ENCODE data around the gene RAPGEF4. TPM values are rescaled to one million over a fixed set of nuclear protein-coding genes. Genes with fewer than 3 reads are reported as not detected.

RAPGEF4 gene
- total RNA-seq, 1 experiment from 2014 or later, result 2.2 TPM

DNA sequence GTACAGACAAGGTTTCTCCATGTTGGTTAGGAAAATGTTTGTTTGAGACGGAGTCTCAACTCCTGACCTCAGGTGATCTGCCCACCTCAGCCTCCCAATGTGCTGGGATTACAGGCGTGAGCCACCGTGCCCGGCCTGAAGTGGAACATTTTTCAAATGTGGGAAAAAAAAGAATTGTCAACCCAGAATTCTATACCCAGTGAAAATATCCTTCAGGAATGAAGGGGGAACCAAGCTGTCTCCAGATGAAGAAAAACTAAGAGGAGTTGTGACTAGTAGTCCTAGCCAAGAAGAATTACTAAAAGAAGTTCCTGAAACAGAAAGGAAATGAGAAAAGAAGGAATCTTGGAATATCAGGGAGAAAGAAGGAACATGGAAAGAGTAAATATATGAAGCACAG is 25.7 kb downstream of the RAPGEF4 start (continued):
- TF ChIP-seq ZBTB21 (CRISPR knock-in tag; IDR thresholded peaks at IDR 0.05; ENCODE audit: borderline replicate concordance) (no peak), SMAD4 (CRISPR knock-in tag; IDR thresholded peaks at IDR 0.05) (no peak)

DNA sequence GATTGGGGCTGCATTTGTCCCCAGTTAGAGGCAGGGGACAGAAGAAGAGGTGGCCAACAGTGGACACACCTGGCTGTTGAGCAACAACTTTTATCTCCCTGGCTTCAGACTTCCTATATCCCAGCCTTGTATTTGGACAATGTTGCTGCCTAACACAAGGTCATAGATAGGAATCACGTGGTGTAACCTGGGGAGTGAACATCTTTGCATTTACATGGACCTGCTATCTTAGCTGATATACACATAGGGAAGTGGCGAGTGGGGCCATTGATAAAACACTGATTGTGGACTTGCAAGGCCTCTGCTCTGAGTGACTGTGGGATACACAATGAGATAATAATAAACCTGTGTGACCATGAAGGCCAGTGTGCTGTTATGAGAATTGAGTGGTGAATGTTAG is 26.9 kb downstream of the RAPGEF4 start:
- ATAC-seq (no peak), DNase-seq (ENCODE audit: low spot score) (no peak)
- no peak for TF ChIP-seq GABPB1 (CRISPR knock-in tag; IDR thresholded peaks at IDR 0.05)
- TF ChIP-seq ZNF423 (CRISPR knock-in tag; IDR thresholded peaks at IDR 0.05), result no peak
- no peak for TF ChIP-seq NR1H2 (CRISPR knock-in tag; IDR thresholded peaks at IDR 0.05)
- no peak for TF ChIP-seq MYBL2 (CRISPR knock-in tag; IDR thresholded peaks at IDR 0.05)
- no peak for TF ChIP-seq JAZF1 (CRISPR knock-in tag; IDR thresholded peaks at IDR 0.05)
- peaks cover 8% of the 10 kb centered on the region for H3K36me3 Mint-ChIP-seq
- POLR2A ChIA-PET, result no interaction called here
- H3K4me3 Mint-ChIP-seq, result no peak overlapping the region
- no peak overlapping the region for H3K27ac Mint-ChIP-seq
- no peaks in the 10 kb centered on the region for H3K4me1 Mint-ChIP-seq
- peaks cover 22% of the 10 kb centered on the region for H3K9me3 Mint-ChIP-seq
- CTCF ChIA-PET, result no interaction called here
- no peaks in the 10 kb centered on the region; the same call in 1 of the 2 replicates for H3K27me3 Mint-ChIP-seq (ENCODE audit: low read depth)

GRCh38 chr2:172763079-172763478 is 27.4 kb downstream of the RAPGEF4 start:
- H3K27ac Mint-ChIP-seq, result no peak overlapping the region
- no peaks in the 10 kb centered on the region; the same call in 1 of the 2 replicates for H3K27me3 Mint-ChIP-seq (ENCODE audit: low read depth)
- TF ChIP-seq ZNF423 (CRISPR knock-in tag; IDR thresholded peaks at IDR 0.05), result no peak
- no peak for TF ChIP-seq SMAD3 (CRISPR knock-in tag; IDR thresholded peaks at IDR 0.05; ENCODE audit: borderline replicate concordance)
- TF ChIP-seq OVOL2 (CRISPR knock-in tag; IDR thresholded peaks at IDR 0.05; ENCODE audit: borderline replicate concordance), result no peak
- no peak for TF ChIP-seq CREM (CRISPR knock-in tag; IDR thresholded peaks at IDR 0.05)
- no peak for TF ChIP-seq NFE2L1 (CRISPR knock-in tag; IDR thresholded peaks at IDR 0.05)
- no peak for TF ChIP-seq ZMAT4 (CRISPR knock-in tag; IDR thresholded peaks at IDR 0.05)
- peaks cover 22% of the 10 kb centered on the region for H3K9me3 Mint-ChIP-seq
- ATAC-seq (no peak), DNase-seq (ENCODE audit: low spot score) (no peak)
- ChIA-PET CTCF (no interaction called here), POLR2A (no interaction called here)
- peaks cover 8% of the 10 kb centered on the region for H3K36me3 Mint-ChIP-seq
- no peak overlapping the region for H3K4me3 Mint-ChIP-seq
- no peaks in the 10 kb centered on the region for H3K4me1 Mint-ChIP-seq

DNA sequence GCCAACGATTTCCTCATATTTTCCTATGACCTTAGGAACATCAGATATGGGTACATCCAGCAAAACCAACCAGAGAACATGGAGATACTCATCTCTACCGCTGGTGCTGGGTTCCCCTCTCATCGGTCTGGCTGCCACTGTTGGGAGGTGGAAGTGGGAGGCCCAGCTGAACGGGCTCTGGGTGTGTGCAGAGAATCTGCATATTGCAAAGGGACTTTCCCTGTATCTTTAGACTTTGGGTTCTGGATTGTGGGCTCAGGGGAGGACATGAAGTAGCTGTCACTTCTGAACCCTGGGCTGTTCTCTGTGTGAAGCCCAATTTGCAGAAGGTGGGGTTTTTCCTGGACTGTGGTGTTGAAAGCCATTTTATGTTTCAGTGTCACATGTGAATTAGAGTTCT is 30.0 kb downstream of the RAPGEF4 start:
- ChIA-PET POLR2A (no interaction called here), CTCF (no interaction called here)
- no peak overlapping the region for H3K27ac Mint-ChIP-seq
- no peak for TF ChIP-seq ZNF219 (CRISPR knock-in tag; IDR thresholded peaks at IDR 0.05; ENCODE audit: borderline replicate concordance)
- no peak for TF ChIP-seq ZBTB21 (CRISPR knock-in tag; IDR thresholded peaks at IDR 0.05; ENCODE audit: borderline replicate concordance)
- no peak for TF ChIP-seq HMGA2 (CRISPR knock-in tag; IDR thresholded peaks at IDR 0.05)
- no peak for TF ChIP-seq USF1 (CRISPR knock-in tag; IDR thresholded peaks at IDR 0.05)
- no peak for TF ChIP-seq EMX1 (CRISPR knock-in tag; IDR thresholded peaks at IDR 0.05)
- TF ChIP-seq NFATC4 (CRISPR knock-in tag; IDR thresholded peaks at IDR 0.05), result no peak
- H3K9me3 Mint-ChIP-seq, result peaks cover 18% of the 10 kb centered on the region
- peaks cover 4% of the 10 kb centered on the region for H3K4me1 Mint-ChIP-seq
- ATAC-seq (no peak), DNase-seq (ENCODE audit: low spot score) (no peak)
- no peaks in the 10 kb centered on the region; the same call in 1 of the 2 replicates for H3K27me3 Mint-ChIP-seq (ENCODE audit: low read depth)
- H3K4me3 Mint-ChIP-seq, result no peak overlapping the region
- H3K36me3 Mint-ChIP-seq, result peaks cover 6% of the 10 kb centered on the region

DNA sequence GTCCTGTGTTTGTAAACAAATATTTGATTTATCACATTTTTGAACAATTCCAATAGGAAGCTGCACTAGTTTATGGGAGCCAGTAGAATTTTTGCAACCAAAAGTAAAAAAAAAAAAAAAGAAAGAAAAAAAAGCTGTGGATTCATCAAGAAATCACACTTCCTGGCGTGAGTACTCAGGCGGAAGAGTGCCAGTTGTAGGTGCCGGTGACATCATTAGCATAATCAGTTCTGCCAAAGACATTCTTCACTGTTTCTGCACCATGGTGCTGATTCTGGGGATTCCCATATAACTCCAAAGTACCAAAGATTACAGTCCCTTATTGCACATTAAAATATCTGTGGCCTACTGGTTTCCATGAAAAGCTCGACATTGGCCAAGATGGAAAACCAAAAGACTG is 32.8 kb downstream of the RAPGEF4 start:
- ATAC-seq, result no peak
- Mint-ChIP-seq H3K27ac (no peak overlapping the region), H3K4me1 (peaks cover 4% of the 10 kb centered on the region), H3K27me3 (ENCODE audit: low read depth) (no peaks in the 10 kb centered on the region), H3K36me3 (no peaks in the 10 kb centered on the region), H3K9me3 (peaks cover 6% of the 10 kb centered on the region), H3K4me3 (no peak overlapping the region)
- ChIA-PET CTCF (interaction anchor here (0.6 kb wide), 1 partner anchor 148 kb away, joined by 3 read pairs; no protein-coding TSS in a partner anchor), POLR2A (no interaction called here)
- DNase-seq (ENCODE audit: low spot score), result no peak
- TF ChIP-seq GTF2I (CRISPR knock-in tag; conservative IDR thresholded peaks at IDR 0.05), result no peak
- TF ChIP-seq, protein P1, sequence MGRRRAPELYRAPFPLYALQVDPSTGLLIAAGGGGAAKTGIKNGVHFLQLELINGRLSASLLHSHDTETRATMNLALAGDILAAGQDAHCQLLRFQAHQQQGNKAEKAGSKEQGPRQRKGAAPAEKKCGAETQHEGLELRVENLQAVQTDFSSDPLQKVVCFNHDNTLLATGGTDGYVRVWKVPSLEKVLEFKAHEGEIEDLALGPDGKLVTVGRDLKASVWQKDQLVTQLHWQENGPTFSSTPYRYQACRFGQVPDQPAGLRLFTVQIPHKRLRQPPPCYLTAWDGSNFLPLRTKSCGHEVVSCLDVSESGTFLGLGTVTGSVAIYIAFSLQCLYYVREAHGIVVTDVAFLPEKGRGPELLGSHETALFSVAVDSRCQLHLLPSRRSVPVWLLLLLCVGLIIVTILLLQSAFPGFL (CRISPR knock-in tag; IDR thresholded peaks at IDR 0.05; ENCODE audit: borderline replicate concordance), result no peak
- no peak for TF ChIP-seq TP53 (CRISPR knock-in tag; IDR thresholded peaks at IDR 0.05)
- TF ChIP-seq, protein P2, sequence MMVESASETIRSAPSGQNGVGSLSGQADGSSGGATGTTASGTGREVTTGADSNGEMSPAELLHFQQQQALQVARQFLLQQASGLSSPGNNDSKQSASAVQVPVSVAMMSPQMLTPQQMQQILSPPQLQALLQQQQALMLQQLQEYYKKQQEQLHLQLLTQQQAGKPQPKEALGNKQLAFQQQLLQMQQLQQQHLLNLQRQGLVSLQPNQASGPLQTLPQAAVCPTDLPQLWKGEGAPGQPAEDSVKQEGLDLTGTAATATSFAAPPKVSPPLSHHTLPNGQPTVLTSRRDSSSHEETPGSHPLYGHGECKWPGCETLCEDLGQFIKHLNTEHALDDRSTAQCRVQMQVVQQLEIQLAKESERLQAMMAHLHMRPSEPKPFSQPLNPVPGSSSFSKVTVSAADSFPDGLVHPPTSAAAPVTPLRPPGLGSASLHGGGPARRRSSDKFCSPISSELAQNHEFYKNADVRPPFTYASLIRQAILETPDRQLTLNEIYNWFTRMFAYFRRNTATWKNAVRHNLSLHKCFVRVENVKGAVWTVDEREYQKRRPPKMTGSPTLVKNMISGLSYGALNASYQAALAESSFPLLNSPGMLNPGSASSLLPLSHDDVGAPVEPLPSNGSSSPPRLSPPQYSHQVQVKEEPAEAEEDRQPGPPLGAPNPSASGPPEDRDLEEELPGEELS (CRISPR knock-in tag; IDR thresholded peaks at IDR 0.05), result no peak
- no peak for TF ChIP-seq GABPB1 (CRISPR knock-in tag; IDR thresholded peaks at IDR 0.05)
- TF ChIP-seq, protein P3, sequence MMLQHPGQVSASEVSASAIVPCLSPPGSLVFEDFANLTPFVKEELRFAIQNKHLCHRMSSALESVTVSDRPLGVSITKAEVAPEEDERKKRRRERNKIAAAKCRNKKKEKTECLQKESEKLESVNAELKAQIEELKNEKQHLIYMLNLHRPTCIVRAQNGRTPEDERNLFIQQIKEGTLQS (CRISPR knock-in tag; conservative IDR thresholded peaks at IDR 0.05), result no peak
